ENCODE data around the gene BCAS3.

DNA sequence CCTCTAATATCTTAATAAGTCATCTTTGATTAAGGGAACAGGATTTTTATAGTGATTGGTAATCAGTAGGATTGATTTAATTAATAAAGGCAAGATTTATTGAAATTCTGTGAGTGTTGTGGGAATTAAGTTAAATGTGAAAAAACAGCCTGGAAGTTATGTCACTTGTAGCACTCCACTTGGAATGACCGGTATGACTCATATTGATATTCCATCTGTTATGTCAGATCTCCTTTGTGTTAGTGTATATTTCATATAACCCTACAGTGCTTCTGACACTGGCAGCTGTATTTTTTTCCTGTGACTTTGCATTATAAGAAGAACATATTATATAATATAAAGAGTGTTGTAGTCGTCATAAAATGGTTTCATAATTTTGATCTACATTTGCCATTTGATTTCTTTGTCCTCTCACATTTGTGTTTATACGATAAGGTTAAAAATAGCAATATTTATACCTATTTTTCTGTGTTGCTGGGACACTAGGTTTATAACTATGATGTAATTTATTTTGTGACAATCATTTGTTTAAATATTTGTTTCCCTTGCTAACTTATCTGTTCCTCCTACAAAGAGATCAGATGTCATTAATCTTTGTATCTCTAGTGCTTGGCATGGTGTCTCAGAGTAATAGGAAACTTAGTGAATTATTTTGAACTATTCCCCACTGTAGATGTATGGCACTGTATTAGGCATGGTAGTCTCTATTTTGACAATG is 249.0 kb downstream of the BCAS3 start:
- TF ChIP-seq POLR2A (IDR thresholded peaks at IDR 0.05): no peak
- TF ChIP-seq, protein P1, sequence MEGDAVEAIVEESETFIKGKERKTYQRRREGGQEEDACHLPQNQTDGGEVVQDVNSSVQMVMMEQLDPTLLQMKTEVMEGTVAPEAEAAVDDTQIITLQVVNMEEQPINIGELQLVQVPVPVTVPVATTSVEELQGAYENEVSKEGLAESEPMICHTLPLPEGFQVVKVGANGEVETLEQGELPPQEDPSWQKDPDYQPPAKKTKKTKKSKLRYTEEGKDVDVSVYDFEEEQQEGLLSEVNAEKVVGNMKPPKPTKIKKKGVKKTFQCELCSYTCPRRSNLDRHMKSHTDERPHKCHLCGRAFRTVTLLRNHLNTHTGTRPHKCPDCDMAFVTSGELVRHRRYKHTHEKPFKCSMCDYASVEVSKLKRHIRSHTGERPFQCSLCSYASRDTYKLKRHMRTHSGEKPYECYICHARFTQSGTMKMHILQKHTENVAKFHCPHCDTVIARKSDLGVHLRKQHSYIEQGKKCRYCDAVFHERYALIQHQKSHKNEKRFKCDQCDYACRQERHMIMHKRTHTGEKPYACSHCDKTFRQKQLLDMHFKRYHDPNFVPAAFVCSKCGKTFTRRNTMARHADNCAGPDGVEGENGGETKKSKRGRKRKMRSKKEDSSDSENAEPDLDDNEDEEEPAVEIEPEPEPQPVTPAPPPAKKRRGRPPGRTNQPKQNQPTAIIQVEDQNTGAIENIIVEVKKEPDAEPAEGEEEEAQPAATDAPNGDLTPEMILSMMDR (IDR thresholded peaks at IDR 0.05): no peak

Data from body of pancreas (tissue), 4 donors.